WTC11 (cell line): Measurements from ENCODE around the gene AGAP6.
"Not testable (repeated sequence)": the region's sequence is repeated elsewhere in the genome, so short reads cannot be mapped to it uniquely, and the experiment has no call there.

Experiments used
- CBFB ChIP-seq: sonication (generic); formaldehyde crosslinking; IDR thresholded peaks from 2 replicates; pipeline ENCODE4 v1.8.1; 2022; ENCODE audit warnings: mild to moderate bottlenecking, low read depth, missing genetic modification reagents
- TF ChIP-seq, protein P1 (sequence below): sonication (generic); formaldehyde crosslinking; IDR thresholded peaks from 2 replicates; pipeline ENCODE4 v1.8.0; 2022; ENCODE audit warnings: missing genetic modification reagents

DNA sequence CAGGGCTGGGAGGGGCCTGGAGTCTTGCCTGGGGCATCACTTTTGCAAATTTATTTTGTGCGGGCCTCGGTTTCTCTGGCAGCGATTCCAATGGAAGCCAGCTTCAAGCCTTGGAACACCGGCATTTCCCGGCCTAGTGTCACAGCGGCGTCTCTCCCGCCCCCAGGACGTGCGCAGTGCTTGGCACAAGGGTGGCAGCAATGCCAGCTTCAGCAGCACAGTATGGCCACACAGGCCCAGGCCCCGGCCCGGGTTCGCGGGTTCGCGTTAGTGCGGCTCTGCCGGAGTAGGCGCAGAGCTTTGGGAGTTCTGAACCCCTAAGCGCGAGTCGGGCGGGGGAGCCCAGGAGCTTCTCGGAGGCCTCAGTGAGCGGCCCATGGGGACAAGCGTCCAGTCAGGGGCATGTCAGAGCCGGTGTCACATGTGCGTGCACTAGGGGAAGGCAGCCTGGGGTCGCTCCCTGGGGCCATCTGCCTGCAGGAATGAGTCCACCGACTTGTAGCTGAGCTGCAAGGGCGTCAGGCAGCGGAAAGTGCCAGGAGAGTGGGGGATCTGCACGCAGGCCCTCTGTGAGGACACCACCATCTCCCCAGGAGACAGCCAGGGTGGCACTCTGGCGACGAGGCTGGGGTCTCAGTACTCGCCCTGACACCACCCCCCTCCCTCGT is 36.6 kb downstream of the AGAP6 start:
- TF ChIP-seq, protein P1, sequence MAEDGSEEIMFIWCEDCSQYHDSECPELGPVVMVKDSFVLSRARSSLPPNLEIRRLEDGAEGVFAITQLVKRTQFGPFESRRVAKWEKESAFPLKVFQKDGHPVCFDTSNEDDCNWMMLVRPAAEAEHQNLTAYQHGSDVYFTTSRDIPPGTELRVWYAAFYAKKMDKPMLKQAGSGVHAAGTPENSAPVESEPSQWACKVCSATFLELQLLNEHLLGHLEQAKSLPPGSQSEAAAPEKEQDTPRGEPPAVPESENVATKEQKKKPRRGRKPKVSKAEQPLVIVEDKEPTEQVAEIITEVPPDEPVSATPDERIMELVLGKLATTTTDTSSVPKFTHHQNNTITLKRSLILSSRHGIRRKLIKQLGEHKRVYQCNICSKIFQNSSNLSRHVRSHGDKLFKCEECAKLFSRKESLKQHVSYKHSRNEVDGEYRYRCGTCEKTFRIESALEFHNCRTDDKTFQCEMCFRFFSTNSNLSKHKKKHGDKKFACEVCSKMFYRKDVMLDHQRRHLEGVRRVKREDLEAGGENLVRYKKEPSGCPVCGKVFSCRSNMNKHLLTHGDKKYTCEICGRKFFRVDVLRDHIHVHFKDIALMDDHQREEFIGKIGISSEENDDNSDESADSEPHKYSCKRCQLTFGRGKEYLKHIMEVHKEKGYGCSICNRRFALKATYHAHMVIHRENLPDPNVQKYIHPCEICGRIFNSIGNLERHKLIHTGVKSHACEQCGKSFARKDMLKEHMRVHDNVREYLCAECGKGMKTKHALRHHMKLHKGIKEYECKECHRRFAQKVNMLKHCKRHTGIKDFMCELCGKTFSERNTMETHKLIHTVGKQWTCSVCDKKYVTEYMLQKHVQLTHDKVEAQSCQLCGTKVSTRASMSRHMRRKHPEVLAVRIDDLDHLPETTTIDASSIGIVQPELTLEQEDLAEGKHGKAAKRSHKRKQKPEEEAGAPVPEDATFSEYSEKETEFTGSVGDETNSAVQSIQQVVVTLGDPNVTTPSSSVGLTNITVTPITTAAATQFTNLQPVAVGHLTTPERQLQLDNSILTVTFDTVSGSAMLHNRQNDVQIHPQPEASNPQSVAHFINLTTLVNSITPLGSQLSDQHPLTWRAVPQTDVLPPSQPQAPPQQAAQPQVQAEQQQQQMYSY (CRISPR knock-in tag) = not testable (repeated sequence)
- TF ChIP-seq CBFB (CRISPR knock-in tag) = not testable (repeated sequence)
